Measurements from ENCODE around the gene OSBPL3. TPM values are rescaled to one million over a fixed set of nuclear protein-coding genes. Genes with fewer than 3 reads are reported as not detected.
A peak's percentile ranks its signal among the peaks of the same experiment; 100 is the strongest.

The OSBPL3 gene
- total and polyA plus RNA-seq, 5 experiments from 2014 or later = 3.4 to 28.4 (median 5.3) TPM

GRCh38 chr7:24880886-24881285, 99.1 kb downstream of the OSBPL3 start:
- Mint-ChIP-seq H3K4me3 (no peak overlapping the region), H3K4me1 (peaks cover 2 to 39% (median 5%) of the 10 kb centered on the region in 4 donors), H3K27ac (no peak overlapping the region), H3K27me3 (no peaks in the 10 kb centered on the region), H3K36me3 (peaks cover 0 to 11% (median 3%) of the 10 kb centered on the region in 3 donors), H3K9me3 (no peaks in the 10 kb centered on the region)
- DNase-seq (no peak), ATAC-seq (no peak)
- POLR2A ChIA-PET = no interaction called here

GRCh38 chr7:24879291-24879690, 100.7 kb downstream of the OSBPL3 start:
- POLR2A ChIA-PET = no interaction called here
- Mint-ChIP-seq H3K36me3 (peaks cover 0 to 3% (median 0%) of the 10 kb centered on the region in 3 donors), H3K4me1 (peaks cover 3 to 36% (median 5%) of the 10 kb centered on the region in 4 donors), H3K4me3 (no peak overlapping the region), H3K9me3 (no peaks in the 10 kb centered on the region), H3K27ac (peak overlapping the region in 1 of 10 donors; percentile 19), H3K27me3 (no peaks in the 10 kb centered on the region)
- DNase-seq = no peak
- no peak for ATAC-seq

DNA sequence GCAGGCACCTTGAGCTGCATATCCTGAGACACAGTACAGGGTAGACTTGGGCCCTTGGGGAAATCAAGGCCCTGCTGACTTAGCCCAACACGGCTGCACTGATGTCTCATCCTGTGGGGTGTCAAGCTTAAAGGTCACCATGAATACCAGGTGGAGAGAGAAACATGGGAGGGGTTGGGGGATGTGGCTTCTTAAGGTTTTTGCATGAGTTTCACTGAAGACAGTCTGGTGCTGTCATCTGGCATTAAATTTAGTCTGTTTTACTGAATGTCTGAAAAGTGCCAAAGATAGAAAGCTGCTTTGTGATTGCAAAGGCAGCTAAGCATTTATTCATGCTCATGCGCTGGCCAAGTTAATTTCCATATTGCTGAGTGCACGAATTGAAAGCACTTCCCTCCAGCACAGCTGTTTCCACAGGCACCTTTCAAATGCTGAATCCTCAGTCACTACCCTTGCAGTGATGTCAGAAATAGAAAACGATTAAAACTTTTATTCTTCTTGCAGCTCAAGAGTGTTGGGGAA, 102.1 kb downstream of the OSBPL3 start:
- Mint-ChIP-seq H3K27ac (peak overlapping the region in 1 of 10 donors; percentile 69), H3K27me3 (no peaks in the 10 kb centered on the region), H3K36me3 (peaks cover 0 to 2% (median 0%) of the 10 kb centered on the region in 3 donors), H3K4me1 (peaks cover 4 to 28% (median 5%) of the 10 kb centered on the region in 4 donors), H3K4me3 (peak overlapping the region in 3 of 10 donors; percentile 14 to 51 (median 20)), H3K9me3 (no peaks in the 10 kb centered on the region)
- DNase-seq = peak in 1 of 10 donors; percentile 6
- no peak for ATAC-seq
- POLR2A ChIA-PET = no interaction called here

DNA sequence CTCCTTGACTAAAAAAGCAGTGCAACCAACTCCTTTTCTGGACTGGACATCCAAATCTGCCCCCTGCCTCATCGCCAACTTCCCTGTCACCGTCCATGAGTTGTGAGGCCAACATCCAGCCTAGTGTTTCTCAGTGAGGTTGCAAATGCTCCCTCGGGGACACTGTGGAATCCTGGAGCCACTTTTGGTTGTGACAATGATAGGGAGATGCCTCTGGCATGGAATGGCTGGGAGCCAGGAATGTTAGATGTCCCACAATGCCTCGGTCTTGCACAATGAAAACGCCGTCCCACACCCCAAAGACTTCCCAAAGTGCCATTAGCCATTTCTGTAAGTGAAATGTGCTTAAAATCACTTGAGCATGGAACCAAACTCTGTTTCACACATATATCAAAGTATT, 105.2 kb downstream of the OSBPL3 start:
- DNase-seq (no peak), ATAC-seq (no peak)
- Mint-ChIP-seq H3K4me3 (no peak overlapping the region), H3K36me3 (peaks cover 0 to 20% (median 13%) of the 10 kb centered on the region in 3 donors), H3K9me3 (no peaks in the 10 kb centered on the region), H3K27me3 (no peaks in the 10 kb centered on the region), H3K27ac (no peak overlapping the region), H3K4me1 (peaks cover 4 to 35% (median 5%) of the 10 kb centered on the region in 4 donors)
- POLR2A ChIA-PET = no interaction called here

DNA sequence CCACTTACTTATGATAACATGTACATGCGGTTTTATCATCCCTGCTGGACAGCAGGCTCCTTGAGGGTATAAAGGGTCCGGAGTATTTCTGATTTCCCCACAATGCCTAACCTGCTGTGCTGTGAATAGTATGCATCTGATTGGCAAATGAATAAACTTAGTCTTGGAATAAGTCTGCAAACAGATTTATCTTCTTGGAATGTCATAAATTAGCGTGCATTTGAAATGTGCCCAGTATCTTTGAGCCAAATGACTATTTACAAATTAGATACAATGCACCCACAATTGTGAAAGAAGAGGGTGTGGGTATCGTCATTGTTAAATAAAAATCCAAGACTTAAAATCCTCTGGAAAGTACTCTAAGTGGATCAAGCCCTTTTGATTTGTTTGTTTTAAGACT, 106.0 kb downstream of the OSBPL3 start:
- Mint-ChIP-seq H3K27me3 (no peaks in the 10 kb centered on the region), H3K27ac (peak overlapping the region in 1 of 10 donors; percentile 52), H3K36me3 (peaks cover 0 to 25% (median 15%) of the 10 kb centered on the region in 3 donors), H3K4me3 (no peak overlapping the region), H3K9me3 (no peaks in the 10 kb centered on the region), H3K4me1 (peaks cover 4 to 31% (median 5%) of the 10 kb centered on the region in 4 donors)
- POLR2A ChIA-PET = no interaction called here
- DNase-seq (no peak), ATAC-seq (no peak)

DNA sequence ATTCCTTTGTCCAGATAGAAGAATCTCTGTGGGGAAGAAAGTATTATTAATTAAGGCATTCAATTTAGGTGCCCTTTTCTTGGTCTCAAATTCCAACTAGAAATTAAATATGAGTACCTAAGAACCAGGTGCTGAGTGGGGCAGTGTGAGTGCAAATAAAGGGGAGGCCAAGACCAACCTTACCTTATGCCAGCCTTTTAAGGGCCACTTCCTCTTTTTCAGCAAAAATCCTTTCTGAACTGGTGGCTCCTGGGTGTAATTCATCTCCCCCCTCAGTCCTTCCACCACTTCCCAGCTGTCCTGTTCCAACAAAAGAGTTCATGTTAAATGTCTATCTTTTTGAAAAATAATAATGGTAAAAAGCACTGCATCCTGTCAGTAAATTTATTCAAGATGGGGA, 108.2 kb downstream of the OSBPL3 start:
- Mint-ChIP-seq H3K27me3 (no peaks in the 10 kb centered on the region), H3K4me3 (no peak overlapping the region), H3K36me3 (peaks cover 0 to 41% (median 24%) of the 10 kb centered on the region in 3 donors), H3K27ac (no peak overlapping the region), H3K9me3 (no peaks in the 10 kb centered on the region), H3K4me1 (peaks cover 0 to 10% (median 2%) of the 10 kb centered on the region in 4 donors)
- ATAC-seq (no peak), DNase-seq (no peak)
- POLR2A ChIA-PET = no interaction called here

DNA sequence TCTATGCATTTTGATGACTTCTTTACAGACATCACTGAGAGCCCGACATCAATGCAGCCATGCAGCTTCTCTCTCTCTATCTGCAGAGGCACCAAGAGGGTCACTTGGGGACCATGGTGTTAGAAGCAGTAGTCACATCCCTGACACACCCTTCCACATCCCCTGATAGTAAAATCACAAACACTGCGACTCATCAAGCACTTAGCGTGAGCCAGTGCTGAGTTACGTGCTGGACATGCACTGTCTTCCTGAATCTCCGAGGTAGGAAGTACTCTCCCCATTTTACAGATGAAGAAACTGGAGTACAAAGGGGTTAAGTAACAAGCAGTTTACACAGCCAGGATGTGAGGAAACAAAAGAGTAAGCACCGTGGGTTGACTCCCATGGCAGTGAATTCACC, 109.2 kb downstream of the OSBPL3 start:
- Mint-ChIP-seq H3K4me3 (no peak overlapping the region), H3K4me1 (peaks cover 0 to 10% (median 2%) of the 10 kb centered on the region in 4 donors), H3K9me3 (no peaks in the 10 kb centered on the region), H3K36me3 (peaks cover 0 to 49% (median 28%) of the 10 kb centered on the region in 3 donors), H3K27me3 (no peaks in the 10 kb centered on the region), H3K27ac (peak overlapping the region in 1 of 10 donors; percentile 74)
- DNase-seq (no peak), ATAC-seq (no peak)
- POLR2A ChIA-PET = no interaction called here

DNA sequence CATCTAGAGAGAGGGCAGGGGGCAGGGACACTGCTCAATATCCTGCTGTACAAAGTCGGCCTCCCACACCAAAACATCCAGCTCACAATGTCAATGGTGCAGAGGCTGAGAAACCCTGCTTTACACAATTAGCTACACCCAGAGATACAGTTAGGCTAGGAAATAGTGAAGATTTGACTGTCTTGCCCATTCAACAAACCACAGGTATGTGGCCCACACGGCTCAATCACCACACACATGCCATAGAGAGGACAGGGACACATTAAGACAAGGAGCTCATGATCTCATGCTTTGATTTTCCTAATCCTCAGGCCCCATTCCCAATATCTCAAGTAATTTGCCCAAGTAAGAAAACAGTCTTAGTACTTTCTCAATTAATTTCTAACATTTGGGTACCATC, 110.4 kb downstream of the OSBPL3 start:
- H3K27me3 Mint-ChIP-seq = no peaks in the 10 kb centered on the region
- no peak overlapping the region for H3K4me3 Mint-ChIP-seq
- no peak for ATAC-seq
- peaks cover 5 to 60% (median 34%) of the 10 kb centered on the region in 3 donors for H3K36me3 Mint-ChIP-seq
- H3K9me3 Mint-ChIP-seq = no peaks in the 10 kb centered on the region
- H3K27ac Mint-ChIP-seq = no peak overlapping the region
- POLR2A ChIA-PET = no interaction called here
- peaks cover 0 to 10% (median 3%) of the 10 kb centered on the region in 4 donors for H3K4me1 Mint-ChIP-seq
- DNase-seq = no peak

DNA sequence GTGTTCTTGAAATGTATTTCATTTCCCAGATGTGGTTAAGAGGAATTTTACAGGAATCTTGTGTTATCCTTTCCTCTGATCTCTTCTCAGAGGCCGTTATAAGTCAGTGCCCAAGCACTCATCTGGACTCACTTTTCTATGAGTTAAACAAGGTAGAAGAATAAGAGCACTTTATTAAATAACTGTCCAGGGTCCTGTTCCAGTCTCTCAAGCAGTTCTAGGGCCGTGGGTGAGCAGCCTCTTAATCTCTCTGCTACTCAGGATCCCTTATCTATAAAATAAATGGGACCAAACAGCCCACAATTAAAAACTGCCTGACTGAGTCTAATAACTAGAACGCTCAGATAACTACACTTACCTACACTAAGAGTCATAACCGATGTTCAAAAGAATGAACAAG, 111.2 kb downstream of the OSBPL3 start:
- no peak overlapping the region for H3K4me3 Mint-ChIP-seq
- H3K36me3 Mint-ChIP-seq = peaks cover 7 to 63% (median 41%) of the 10 kb centered on the region in 3 donors
- DNase-seq (no peak), ATAC-seq (no peak)
- H3K4me1 Mint-ChIP-seq = peaks cover 0 to 10% (median 3%) of the 10 kb centered on the region in 4 donors
- no peak overlapping the region for H3K27ac Mint-ChIP-seq
- no peaks in the 10 kb centered on the region for H3K27me3 Mint-ChIP-seq
- POLR2A ChIA-PET = no interaction called here
- H3K9me3 Mint-ChIP-seq = no peaks in the 10 kb centered on the region

GRCh38 chr7:24866004-24866615, 113.9 kb downstream of the OSBPL3 start:
- DNase-seq = no peak
- ATAC-seq = no peak
- Mint-ChIP-seq H3K4me3 (no peak overlapping the region), H3K27ac (no peak overlapping the region), H3K4me1 (peaks cover 0 to 3% (median 2%) of the 10 kb centered on the region in 4 donors), H3K36me3 (peaks cover 13 to 76% (median 51%) of the 10 kb centered on the region in 3 donors), H3K9me3 (no peaks in the 10 kb centered on the region), H3K27me3 (no peaks in the 10 kb centered on the region)
- POLR2A ChIA-PET = no interaction called here

DNA sequence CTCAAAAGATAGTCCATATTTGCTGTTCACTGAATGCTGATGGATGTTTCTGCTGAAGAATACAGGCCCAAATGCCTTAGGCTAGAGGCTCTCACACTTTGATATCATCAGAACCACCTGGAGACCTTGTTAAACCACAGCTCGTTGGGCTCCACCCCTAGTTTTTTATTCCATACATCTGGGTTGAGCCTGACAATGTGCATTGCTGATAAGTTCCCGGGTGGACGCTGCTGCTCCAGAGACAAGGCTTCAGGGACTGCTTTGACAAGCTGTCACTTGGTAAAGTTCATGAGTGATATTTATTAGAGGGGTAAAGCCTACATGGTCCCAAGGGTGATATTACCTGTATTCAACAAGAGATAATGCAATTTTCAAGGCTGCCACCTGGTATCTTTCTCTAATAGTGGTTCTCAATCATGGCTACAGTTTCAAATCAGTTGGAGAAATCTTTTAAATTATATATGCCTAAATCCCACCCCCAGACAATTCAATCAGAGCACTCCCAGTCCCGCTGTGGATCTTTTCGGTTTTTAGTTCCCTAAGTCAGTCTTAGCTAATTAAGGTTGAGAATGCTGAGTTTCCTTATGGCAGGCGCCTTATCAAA, 115.7 kb downstream of the OSBPL3 start:
- Mint-ChIP-seq H3K27ac (no peak overlapping the region), H3K9me3 (no peaks in the 10 kb centered on the region), H3K27me3 (no peaks in the 10 kb centered on the region), H3K4me1 (peaks cover 0 to 3% (median 2%) of the 10 kb centered on the region in 4 donors), H3K4me3 (no peak overlapping the region), H3K36me3 (peaks cover 15 to 68% (median 51%) of the 10 kb centered on the region in 3 donors)
- DNase-seq (no peak), ATAC-seq (no peak)
- POLR2A ChIA-PET = no interaction called here

GRCh38 chr7:24863626-24864025, 116.4 kb downstream of the OSBPL3 start:
- peaks cover 0 to 3% (median 2%) of the 10 kb centered on the region in 4 donors for H3K4me1 Mint-ChIP-seq
- H3K4me3 Mint-ChIP-seq = no peak overlapping the region
- no peaks in the 10 kb centered on the region for H3K27me3 Mint-ChIP-seq
- no peak for DNase-seq
- no peak overlapping the region for H3K27ac Mint-ChIP-seq
- peaks cover 15 to 64% (median 48%) of the 10 kb centered on the region in 3 donors for H3K36me3 Mint-ChIP-seq
- POLR2A ChIA-PET = no interaction called here
- no peaks in the 10 kb centered on the region for H3K9me3 Mint-ChIP-seq
- no peak for ATAC-seq

- Mint-ChIP-seq H3K36me3 (peaks cover 15 to 61% (median 45%) of the 10 kb centered on the region in 3 donors), H3K27ac (peak overlapping the region in 1 of 10 donors; percentile 88), H3K27me3 (no peaks in the 10 kb centered on the region), H3K9me3 (no peaks in the 10 kb centered on the region), H3K4me1 (peaks cover 0 to 5% (median 2%) of the 10 kb centered on the region in 4 donors), H3K4me3 (no peak overlapping the region)
- POLR2A ChIA-PET = interaction anchor here (0.6 kb wide), 1 partner anchor 76 kb away, joined by 5 read pairs; no protein-coding TSS in a partner anchor
- no peak for ATAC-seq
- no peak for DNase-seq
Observed at GRCh38 chr7:24862461-24862860, 117.5 kb downstream of the OSBPL3 start.

Measured in naive thymus-derived CD8-positive, alpha-beta T cell (primary cell).